ENCODE data around the gene KIF16B. TPM values are rescaled to one million over a fixed set of nuclear protein-coding genes. Genes with fewer than 3 reads are reported as not detected.

Gene KIF16B
- total RNA-seq, 1 donor from 2014 or later = 7.2 TPM

Other genes starting within 250 kb of the KIF16B start
- gene SNRPB2, start 156.6 kb upstream of the KIF16B start, total RNA-seq = 62.3 and 73.4 TPM in 2 replicates
- not detected in 2 replicates for gene OTOR, start 174.9 kb upstream of the KIF16B start, total RNA-seq